Measurements from ENCODE around the gene MGA. TPM values are rescaled to one million over a fixed set of nuclear protein-coding genes. Genes with fewer than 3 reads are reported as not detected.

Gene MGA
- polyA plus RNA-seq, 1 donor (not counting 4 experiments of a cell fraction or from before 2014, with no cell fraction given): 6.3 TPM

DNA sequence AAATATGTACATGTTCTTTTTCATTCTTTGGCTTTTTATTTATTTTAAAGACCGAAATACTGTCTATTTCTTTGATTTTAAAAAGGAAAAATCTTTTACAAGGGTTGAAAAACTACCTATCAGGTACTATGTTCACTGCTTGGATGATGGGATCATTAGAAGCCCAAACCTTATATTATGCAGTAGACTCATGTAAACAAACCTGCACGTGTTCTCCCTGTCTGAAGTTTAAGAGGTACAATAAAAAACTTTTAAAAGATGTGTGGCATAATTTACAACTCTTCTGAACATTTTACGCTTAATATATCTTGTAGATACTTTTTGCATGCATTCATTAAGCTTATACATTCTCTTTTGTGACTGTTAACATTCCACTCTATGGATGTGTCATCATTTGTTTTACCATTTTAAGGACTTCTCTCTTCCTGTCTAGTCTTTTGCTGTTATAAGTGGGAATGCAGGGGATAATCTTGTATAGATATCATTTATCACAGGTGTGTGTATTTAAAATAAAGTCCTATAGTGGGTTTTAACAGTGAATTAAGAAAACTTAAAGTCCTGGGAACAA is 6.2 kb downstream of the MGA start:
- peaks cover 53% of the 10 kb centered on the region for H3K79me2 ChIP-seq (ENCODE audit: control insufficient read depth, insufficient read depth, low read length)
- H3K4me1 ChIP-seq (ENCODE audit: control insufficient read depth, extremely low read depth, insufficient read depth, low read length): peaks cover 11% of the 10 kb centered on the region
- peaks cover 0 to 4% of the 10 kb centered on the region in 2 experiments for H3K36me3 ChIP-seq (ENCODE audit: control insufficient read depth in 2 of 2, extremely low read depth in 1 of 2, insufficient read depth in 2 of 2, low read length in 2 of 2)
- H3K9me3 ChIP-seq (ENCODE audit: control insufficient read depth, low read depth, low read length): no peaks in the 10 kb centered on the region
- no peak overlapping the region for H3K4me3 ChIP-seq (ENCODE audit: control insufficient read depth in 2 of 3, extremely low read depth in 1 of 3, insufficient read depth in 2 of 3, low read depth in 1 of 3, low read length in 3 of 3)
- TF ChIP-seq CTCF (optimal IDR thresholded peaks at IDR 0.05 in 1 of 3, IDR thresholded peaks at IDR 0.05 in 1 of 3, conservative IDR thresholded peaks at IDR 0.05 in 1 of 3; ENCODE audit: extremely low read depth in 1 of 3, insufficient read depth in 2 of 3, low read length in 3 of 3) (no peak), EZH2 (IDR thresholded peaks at IDR 0.05; ENCODE audit: low read length) (no peak)
- no peak overlapping the region for H3K9ac ChIP-seq (ENCODE audit: control insufficient read depth, extremely low read depth, insufficient read depth, low read length)
- dilution Hi-C loops (cut with MboI; ENCODE audit: extremely low pct_ligation_motif_present, low sequenced_read_pairs): no loop called here
- no peaks in the 10 kb centered on the region for H4K20me1 ChIP-seq (ENCODE audit: control insufficient read depth, extremely low read depth, insufficient read depth, low read length)
- DNase-seq (ENCODE audit: low read depth, low spot score) (no peak), FAIRE-seq (no peak)
- H3K27me3 ChIP-seq (ENCODE audit: control insufficient read depth, extremely low read depth, insufficient read depth, low read length): no peaks in the 10 kb centered on the region
- no peak overlapping the region for H3K4me2 ChIP-seq (ENCODE audit: control insufficient read depth, extremely low read depth, insufficient read depth, low read depth, low read length)
- no peak overlapping the region for H2AFZ ChIP-seq (ENCODE audit: control insufficient read depth, low read length)
- H3K27ac ChIP-seq (ENCODE audit: control insufficient read depth, insufficient read depth, low read length): no peak overlapping the region
- no peaks in the 10 kb centered on the region for H3K9me1 ChIP-seq (ENCODE audit: control insufficient read depth, extremely low read depth, insufficient read depth, low read length)

DNA sequence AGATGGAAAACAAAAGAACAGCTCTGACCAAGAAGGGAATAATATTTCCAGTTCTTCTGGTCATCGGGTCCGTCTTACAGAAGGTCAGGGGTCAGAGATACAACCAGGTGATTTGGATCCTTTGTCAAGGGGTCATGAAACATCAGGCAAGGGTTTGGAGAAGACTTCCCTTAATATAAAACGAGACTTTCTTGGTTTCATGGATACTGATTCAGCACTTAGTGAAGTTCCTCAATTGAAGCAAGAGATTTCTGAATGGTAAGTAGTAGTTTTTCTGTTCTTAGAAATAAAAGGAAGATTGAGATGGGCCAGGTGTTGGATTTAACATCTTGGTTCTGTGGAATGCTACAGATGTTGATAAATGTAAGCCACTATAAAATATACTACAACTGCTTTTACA is 9.5 kb downstream of the MGA start:
- Histone ChIP-seq H3K9me1 (ENCODE audit: control insufficient read depth, extremely low read depth, insufficient read depth, low read length) (no peaks in the 10 kb centered on the region), H3K36me3 (ENCODE audit: control insufficient read depth in 2 of 2, extremely low read depth in 1 of 2, insufficient read depth in 2 of 2, low read length in 2 of 2) (peaks cover 0 to 4% of the 10 kb centered on the region in 2 experiments), H3K4me1 (ENCODE audit: control insufficient read depth, extremely low read depth, insufficient read depth, low read length) (peaks cover 4% of the 10 kb centered on the region), H4K20me1 (ENCODE audit: control insufficient read depth, extremely low read depth, insufficient read depth, low read length) (no peaks in the 10 kb centered on the region), H3K4me2 (ENCODE audit: control insufficient read depth, extremely low read depth, insufficient read depth, low read depth, low read length) (no peak overlapping the region), H3K79me2 (ENCODE audit: control insufficient read depth, insufficient read depth, low read length) (peaks cover 40% of the 10 kb centered on the region), H2AFZ (ENCODE audit: control insufficient read depth, low read length) (no peak overlapping the region), H3K4me3 (ENCODE audit: control insufficient read depth in 2 of 3, extremely low read depth in 1 of 3, insufficient read depth in 2 of 3, low read depth in 1 of 3, low read length in 3 of 3) (no peak overlapping the region), H3K9ac (ENCODE audit: control insufficient read depth, extremely low read depth, insufficient read depth, low read length) (no peak overlapping the region), H3K27ac (ENCODE audit: control insufficient read depth, insufficient read depth, low read length) (no peak overlapping the region), H3K9me3 (ENCODE audit: control insufficient read depth, low read depth, low read length) (no peaks in the 10 kb centered on the region), H3K27me3 (ENCODE audit: control insufficient read depth, extremely low read depth, insufficient read depth, low read length) (no peaks in the 10 kb centered on the region)
- dilution Hi-C loops (cut with MboI; ENCODE audit: extremely low pct_ligation_motif_present, low sequenced_read_pairs): no loop called here
- FAIRE-seq: no peak
- TF ChIP-seq EZH2 (IDR thresholded peaks at IDR 0.05; ENCODE audit: low read length): no peak
- TF ChIP-seq CTCF (optimal IDR thresholded peaks at IDR 0.05 in 1 of 3, IDR thresholded peaks at IDR 0.05 in 1 of 3, conservative IDR thresholded peaks at IDR 0.05 in 1 of 3; ENCODE audit: extremely low read depth in 1 of 3, insufficient read depth in 2 of 3, low read length in 3 of 3): no peak
- DNase-seq (ENCODE audit: low read depth, low spot score): no peak

Measured in keratinocyte (primary cell).